Measurements from ENCODE around the gene INTS11. TPM values are rescaled to one million over a fixed set of nuclear protein-coding genes. Genes with fewer than 3 reads are reported as not detected.

Gene INTS11
- total and polyA plus RNA-seq, 10 of the 15 experiments (the other 5 are each of a cell fraction or from before 2014, with no cell fraction given), result 2.5 to 117 (median 77.7) TPM

DNA sequence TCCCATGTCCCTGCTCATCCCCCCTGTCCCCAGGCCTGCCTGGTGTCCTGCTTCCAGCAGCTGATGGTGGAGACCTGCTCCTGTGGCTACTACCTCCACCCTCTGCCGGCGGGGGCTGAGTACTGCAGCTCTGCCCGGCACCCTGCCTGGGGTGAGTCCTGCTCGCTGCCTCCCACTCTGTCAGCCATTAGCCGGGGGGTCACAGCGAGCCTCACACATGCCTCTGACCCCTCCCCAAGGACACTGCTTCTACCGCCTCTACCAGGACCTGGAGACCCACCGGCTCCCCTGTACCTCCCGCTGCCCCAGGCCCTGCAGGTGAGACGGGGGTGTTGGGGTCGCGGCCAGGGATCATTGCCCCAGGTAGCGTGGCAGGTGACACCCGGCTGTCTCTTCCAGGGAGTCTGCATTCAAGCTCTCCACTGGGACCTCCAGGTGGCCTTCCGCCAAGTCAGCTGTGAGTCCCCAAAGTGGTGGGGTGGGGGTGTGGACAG, 34.2 kb downstream of the INTS11 start (continued):
- TF ChIP-seq TCF7 (IDR thresholded peaks at IDR 0.05; ENCODE audit: borderline replicate concordance), result no peak
- TF ChIP-seq WRNIP1 (IDR thresholded peaks at IDR 0.05; ENCODE audit: borderline replicate concordance, low read depth, low read length), result no peak
- TF ChIP-seq, protein P1, sequence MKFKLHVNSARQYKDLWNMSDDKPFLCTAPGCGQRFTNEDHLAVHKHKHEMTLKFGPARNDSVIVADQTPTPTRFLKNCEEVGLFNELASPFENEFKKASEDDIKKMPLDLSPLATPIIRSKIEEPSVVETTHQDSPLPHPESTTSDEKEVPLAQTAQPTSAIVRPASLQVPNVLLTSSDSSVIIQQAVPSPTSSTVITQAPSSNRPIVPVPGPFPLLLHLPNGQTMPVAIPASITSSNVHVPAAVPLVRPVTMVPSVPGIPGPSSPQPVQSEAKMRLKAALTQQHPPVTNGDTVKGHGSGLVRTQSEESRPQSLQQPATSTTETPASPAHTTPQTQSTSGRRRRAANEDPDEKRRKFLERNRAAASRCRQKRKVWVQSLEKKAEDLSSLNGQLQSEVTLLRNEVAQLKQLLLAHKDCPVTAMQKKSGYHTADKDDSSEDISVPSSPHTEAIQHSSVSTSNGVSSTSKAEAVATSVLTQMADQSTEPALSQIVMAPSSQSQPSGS (IDR thresholded peaks at IDR 0.05; ENCODE audit: low read length), result no peak
- 0 out of 2 replicates have a peak, but pooled peaks have one; percentile 31 for TF ChIP-seq LARP7 (IDR thresholded peaks at IDR 0.05)
- no peak for TF ChIP-seq KLF5 (IDR thresholded peaks at IDR 0.05; ENCODE audit: partially characterized antibody)
- TF ChIP-seq, protein P2, sequence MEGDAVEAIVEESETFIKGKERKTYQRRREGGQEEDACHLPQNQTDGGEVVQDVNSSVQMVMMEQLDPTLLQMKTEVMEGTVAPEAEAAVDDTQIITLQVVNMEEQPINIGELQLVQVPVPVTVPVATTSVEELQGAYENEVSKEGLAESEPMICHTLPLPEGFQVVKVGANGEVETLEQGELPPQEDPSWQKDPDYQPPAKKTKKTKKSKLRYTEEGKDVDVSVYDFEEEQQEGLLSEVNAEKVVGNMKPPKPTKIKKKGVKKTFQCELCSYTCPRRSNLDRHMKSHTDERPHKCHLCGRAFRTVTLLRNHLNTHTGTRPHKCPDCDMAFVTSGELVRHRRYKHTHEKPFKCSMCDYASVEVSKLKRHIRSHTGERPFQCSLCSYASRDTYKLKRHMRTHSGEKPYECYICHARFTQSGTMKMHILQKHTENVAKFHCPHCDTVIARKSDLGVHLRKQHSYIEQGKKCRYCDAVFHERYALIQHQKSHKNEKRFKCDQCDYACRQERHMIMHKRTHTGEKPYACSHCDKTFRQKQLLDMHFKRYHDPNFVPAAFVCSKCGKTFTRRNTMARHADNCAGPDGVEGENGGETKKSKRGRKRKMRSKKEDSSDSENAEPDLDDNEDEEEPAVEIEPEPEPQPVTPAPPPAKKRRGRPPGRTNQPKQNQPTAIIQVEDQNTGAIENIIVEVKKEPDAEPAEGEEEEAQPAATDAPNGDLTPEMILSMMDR (IDR thresholded peaks at IDR 0.05 in 2 of 3, conservative IDR thresholded peaks at IDR 0.05 in 1 of 3; ENCODE audit: control insufficient read depth in 2 of 3, extremely low read depth in 1 of 3, insufficient read depth in 1 of 3, low read depth in 3 of 3, low read length in 3 of 3), result peak; percentile 59 to 78 (median 68)

DNA sequence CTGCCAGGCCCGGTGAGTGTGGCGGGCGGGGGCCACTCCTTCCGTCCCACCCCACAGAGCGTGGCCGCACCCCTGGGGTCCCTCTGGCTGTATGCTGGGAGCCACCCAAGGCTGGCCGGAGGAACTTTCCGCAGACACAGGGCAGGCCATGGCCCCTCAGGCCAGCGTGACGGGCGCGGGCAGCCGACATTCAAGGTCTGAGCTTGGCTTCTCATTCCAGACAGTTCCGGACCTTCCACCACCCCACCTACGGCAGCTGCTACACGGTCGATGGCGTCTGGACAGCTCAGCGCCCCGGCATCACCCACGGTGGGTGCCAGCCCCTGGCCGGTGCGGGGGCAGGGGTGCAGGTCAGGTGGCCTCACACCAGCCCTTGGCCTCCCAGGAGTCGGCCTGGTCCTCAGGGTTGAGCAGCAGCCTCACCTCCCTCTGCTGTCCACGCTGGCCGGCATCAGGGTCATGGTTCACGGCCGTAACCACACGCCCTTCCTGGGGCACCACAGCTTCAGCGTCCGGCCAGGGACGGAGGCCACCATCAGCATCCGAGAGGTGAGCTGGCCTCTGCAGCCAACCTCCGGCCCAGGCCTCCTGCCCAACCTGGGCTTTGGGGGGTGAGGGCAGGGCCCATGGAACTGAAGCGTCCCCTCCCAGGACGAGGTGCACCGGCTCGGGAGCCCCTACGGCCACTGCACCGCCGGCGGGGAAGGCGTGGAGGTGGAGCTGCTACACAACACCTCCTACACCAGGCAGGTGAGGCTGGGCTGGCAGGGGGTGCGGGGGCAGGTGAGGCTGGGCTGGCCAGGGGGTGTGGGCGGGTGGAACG, 37.0 kb downstream of the INTS11 start:
- ChIA-PET CTCF (interaction anchor here (1.2 to 2.5 kb wide), 2 partner anchors 162 to 165 kb away, joined by 3 to 12 read pairs; no protein-coding TSS in a partner anchor), SMC1A (ENCODE audit: uncharacterized antibody, unreplicated experiment) (no interaction called here), RAD21 (ENCODE audit: unreplicated experiment) (interaction anchor here (0.8 kb wide), 1 partner anchor 254 kb away, joined by 3 read pairs; no protein-coding TSS in a partner anchor), POLR2A (no interaction called here)
- DNase-seq (ENCODE audit: low read depth, low spot score) (no peak), ATAC-seq (no peak), FAIRE-seq (no peak)
- Histone ChIP-seq H3K4me3 (no peak overlapping the region), H3K4me1 (ENCODE audit: control insufficient read depth, insufficient read depth, low read length) (no peaks in the 10 kb centered on the region), H3K4me2 (ENCODE audit: control insufficient read depth, insufficient read depth) (no peak overlapping the region), H2AFZ (ENCODE audit: control insufficient read depth, low read depth, low read length) (no peak overlapping the region), H3K9ac (ENCODE audit: control insufficient read depth, insufficient read depth, low read length) (no peak overlapping the region), H3K27me3 (replicated peaks in 1 of 2; ENCODE audit: control insufficient read depth in 2 of 2, insufficient read depth in 2 of 2, low read length in 1 of 2) (no peaks in the 10 kb centered on the region), H3K79me2 (ENCODE audit: control insufficient read depth, insufficient read depth, low read length) (no peaks in the 10 kb centered on the region), H3K27ac (ENCODE audit: control insufficient read depth, insufficient read depth) (no peak overlapping the region), H3K36me3 (ENCODE audit: control insufficient read depth in 2 of 2, insufficient read depth in 2 of 2, low read length in 1 of 2) (no peaks in the 10 kb centered on the region), H3K9me3 (replicated peaks; ENCODE audit: control insufficient read depth, insufficient read depth, low read length) (no peaks in the 10 kb centered on the region), H4K20me1 (ENCODE audit: control insufficient read depth, insufficient read depth) (no peaks in the 10 kb centered on the region)
- in situ Hi-C loops (cut with MboI), result no loop called here
- intact Hi-C loops (cut with micrococcal nuclease; ENCODE audit: unreplicated experiment), result no loop called here
- 59% methylated on average over 43 of the region's 46 CpGs for WGBS (ENCODE audit: insufficient coverage, insufficient replicate concordance, low lambda C conversion rate, missing lambda C conversion rate)
- BruUV-seq (replicated peaks), result no TSS peak
- TF ChIP-seq, protein P3, sequence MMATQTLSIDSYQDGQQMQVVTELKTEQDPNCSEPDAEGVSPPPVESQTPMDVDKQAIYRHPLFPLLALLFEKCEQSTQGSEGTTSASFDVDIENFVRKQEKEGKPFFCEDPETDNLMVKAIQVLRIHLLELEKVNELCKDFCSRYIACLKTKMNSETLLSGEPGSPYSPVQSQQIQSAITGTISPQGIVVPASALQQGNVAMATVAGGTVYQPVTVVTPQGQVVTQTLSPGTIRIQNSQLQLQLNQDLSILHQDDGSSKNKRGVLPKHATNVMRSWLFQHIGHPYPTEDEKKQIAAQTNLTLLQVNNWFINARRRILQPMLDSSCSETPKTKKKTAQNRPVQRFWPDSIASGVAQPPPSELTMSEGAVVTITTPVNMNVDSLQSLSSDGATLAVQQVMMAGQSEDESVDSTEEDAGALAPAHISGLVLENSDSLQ (IDR thresholded peaks at IDR 0.05), result no peak
- TF ChIP-seq, protein P4, sequence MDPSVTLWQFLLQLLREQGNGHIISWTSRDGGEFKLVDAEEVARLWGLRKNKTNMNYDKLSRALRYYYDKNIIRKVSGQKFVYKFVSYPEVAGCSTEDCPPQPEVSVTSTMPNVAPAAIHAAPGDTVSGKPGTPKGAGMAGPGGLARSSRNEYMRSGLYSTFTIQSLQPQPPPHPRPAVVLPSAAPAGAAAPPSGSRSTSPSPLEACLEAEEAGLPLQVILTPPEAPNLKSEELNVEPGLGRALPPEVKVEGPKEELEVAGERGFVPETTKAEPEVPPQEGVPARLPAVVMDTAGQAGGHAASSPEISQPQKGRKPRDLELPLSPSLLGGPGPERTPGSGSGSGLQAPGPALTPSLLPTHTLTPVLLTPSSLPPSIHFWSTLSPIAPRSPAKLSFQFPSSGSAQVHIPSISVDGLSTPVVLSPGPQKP (IDR thresholded peaks at IDR 0.05; ENCODE audit: low read depth, low read length), result no peak
- TF ChIP-seq SUPT20H (IDR thresholded peaks at IDR 0.05; ENCODE audit: borderline replicate concordance, control insufficient read depth, low read depth, low read length) (no peak), POLR2AphosphoS2 (IDR thresholded peaks at IDR 0.05; ENCODE audit: low read depth, low read length) (no peak), BACH1 (IDR thresholded peaks at IDR 0.05; ENCODE audit: borderline replicate concordance) (no peak)
